NCI-H2171 (cell line): ENCODE results near the gene RNASEL.

Experiments used
- DNase-seq: peaks from one replicate; lab custom pipeline; 2025; lab: John Stamatoyannopoulos, UW

Gene RNASEL

DNA sequence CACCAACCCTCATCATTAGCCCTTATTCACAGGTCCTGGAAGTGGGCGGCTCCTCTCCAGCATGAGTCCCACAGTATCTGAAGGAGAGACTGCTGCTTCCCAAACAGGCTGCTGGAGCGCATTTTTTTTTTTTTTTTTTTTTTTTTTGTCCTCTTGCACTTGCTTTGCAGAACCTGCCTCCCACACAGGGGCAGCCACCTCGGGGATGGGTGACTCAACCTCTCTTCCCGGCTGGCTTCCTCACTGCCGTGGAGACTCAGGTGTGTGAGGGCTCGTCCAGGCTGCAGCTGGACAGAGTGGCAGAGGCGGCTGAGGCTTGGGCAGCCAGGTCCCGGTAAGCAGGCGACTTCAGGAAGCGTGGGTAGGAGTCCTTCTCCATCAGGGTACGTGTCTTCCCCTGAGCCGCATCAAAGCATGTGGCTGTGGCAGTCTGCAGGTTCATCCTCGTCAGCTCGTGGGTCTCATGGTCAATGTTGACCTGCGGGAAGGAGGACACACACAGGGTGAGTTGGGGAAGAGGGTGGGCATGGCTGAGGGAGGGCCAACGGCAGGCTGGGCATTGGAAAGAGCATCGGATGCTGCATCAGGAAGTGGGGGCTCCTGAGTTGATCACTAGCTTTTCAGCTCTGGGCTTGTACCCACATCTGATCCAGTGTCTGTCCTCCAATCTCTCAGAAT lies 11.1 kb upstream of the RNASEL start:
- DNase-seq: no peak

DNA sequence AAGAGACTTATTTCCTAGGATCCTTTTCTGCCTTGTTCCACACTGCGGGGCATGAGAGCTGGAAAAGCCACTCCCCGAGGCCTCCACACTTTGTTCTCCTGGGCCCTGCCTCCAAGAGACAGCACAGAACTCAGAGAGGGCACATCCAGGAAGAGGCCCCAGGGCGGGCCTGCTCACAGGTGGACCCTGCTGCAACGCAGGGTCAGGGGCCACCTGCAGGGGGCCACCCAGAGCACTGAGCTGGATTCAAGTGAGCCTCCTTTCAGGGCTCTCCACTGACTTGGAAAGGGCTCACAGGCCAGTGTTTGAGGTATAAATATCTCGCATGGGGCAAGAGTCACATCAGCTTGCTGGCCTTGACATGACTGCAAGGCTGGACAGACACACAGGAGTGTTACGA lies 10.3 kb upstream of the RNASEL start:
- DNase-seq: no peak

- DNase-seq: no peak
Observed at GRCh38 chr1:182598296-182598695, 9.2 kb upstream of the RNASEL start.

DNA sequence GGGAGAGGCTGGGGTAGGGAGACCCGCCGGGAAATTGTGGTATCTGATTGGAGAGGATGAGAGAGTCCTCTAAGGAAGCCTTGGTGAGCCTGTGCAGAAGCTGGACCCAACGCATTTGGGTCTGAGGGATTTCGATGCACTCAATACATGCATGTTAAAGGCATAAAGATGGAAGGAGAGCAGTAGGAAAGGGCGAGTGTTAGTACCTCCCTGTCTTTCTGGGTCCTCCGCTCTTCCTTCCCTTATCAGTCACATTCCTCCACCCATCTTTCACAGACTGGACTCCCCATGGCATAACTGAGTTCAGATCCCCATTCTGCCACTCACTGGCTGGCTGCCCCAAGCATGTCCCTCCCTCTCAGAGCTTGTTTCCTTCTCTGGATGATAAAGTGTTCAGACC lies 7.9 kb upstream of the RNASEL start:
- DNase-seq: no peak

DNA sequence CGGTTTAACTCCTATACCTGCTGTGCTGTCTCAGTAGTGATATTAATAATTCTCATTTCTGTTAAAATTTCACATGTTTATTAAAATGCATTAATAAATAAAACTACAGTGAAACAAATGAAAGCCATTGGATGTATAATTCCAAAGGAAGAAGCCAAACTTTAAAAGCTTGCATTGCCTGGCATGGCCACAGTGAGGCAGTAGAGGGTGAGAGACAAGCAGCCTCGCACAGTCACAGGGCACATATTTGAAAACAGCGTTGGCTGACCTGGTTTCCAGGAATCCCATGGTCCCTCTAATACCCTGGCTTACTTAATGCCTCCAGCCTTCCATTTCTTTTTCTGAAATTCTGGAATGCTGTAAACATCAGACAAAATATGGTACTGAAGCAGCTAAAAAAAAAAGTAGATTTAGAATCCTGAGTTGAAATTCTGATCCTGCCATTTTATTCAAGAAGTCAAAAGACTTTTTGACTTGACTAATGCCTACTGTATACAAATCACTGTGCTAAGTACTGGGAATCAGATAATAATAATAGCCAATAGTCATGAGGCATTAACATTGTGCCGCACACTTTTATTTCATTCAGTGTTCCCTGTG lies 6.7 kb upstream of the RNASEL start:
- DNase-seq: no peak

DNA sequence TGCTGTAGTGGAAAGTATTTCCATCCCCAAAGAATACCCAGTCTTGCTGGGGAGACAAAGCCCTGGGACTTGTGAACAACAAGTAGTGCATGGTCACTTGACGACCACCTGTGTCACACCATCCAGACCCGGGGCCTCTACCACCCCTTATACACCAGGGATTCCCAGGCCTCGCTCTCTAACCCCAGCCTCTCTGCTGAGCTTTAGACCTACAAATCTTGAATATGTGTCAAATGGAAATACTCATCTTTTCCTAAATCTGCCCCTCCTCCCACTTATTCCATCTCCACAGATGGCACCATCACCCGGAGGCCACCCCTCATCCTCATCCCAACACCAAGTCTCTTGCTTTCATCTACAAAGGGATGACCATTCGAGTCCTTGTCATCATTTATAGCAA lies 875 bp upstream of the RNASEL start:
- DNase-seq: no peak

DNA sequence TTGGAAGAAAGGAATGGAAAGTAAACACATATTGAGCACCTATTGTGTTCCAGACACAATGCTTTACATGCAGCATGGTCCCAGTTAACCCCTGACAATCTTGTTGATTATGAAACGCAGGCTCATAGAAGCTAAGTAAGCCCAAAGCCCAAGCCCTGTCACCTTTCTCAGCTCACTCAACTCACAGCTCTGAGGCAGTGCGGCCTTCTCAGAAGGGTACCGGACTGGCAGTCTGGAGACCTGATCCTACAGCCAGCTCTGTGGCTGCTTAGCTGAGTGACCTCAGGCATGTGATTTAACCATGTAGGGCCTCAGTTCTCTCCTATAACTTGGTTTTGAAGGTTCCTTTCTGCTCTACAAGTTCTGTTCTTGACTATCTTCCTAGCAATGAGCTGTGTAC lies 464 bp upstream of the RNASEL start:
- no peak for DNase-seq

DNA sequence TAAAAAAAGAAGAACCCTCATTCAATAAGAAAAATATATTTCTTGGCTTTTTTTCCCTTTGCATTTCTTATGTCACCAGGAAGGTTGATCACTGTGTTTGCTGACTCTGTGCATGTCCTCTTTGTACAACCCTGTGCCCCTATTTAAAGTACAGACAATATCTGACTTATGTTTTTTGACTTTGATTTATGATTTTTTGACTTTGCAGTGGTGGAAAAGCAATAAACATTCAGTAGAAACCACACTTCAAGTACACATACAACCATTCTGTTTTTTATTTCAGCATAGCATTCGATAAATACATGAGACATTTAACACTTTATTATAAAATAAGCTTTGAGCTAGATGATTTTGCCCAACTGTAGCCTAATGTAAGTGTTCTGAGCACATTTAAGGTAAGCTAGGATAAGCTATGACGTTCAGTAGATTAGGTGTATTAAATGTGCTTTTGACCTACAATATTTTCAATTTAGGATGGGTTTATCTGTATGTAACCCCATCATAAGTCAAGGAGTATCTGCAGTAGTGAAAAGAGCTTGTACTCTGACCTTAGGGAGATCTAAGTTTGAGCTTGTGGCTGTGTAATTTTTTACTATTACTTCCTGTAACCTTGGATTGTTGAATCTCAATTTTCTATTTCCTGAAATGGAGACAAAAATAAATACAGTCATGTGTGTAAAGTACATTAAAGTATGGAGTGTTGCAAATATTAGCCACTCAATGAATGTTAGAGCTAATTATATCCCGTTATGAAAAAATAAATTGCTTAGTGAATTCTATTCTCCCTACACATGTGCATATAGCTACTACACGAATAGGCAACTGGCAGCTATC lies 1.2 kb downstream of the RNASEL start:
- DNase-seq: no peak

DNA sequence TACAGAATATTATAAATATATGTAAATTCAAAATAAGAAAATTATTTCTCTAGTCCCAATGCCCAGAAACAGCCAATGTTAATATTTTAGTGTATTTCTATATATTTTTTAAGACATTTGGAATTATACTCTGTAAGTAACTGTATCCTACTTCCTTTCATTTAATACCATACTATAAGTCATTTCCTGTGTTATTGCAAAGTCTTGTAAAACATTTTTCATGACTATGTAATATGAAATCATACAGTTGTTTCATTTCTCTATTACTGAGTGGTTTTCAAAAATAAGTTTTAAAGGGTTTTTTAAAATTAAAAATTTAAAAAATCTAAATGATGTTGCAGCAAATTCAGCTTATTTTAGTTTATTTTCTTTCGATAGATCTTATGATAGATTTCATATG lies 2.0 kb downstream of the RNASEL start:
- no peak for DNase-seq

DNA sequence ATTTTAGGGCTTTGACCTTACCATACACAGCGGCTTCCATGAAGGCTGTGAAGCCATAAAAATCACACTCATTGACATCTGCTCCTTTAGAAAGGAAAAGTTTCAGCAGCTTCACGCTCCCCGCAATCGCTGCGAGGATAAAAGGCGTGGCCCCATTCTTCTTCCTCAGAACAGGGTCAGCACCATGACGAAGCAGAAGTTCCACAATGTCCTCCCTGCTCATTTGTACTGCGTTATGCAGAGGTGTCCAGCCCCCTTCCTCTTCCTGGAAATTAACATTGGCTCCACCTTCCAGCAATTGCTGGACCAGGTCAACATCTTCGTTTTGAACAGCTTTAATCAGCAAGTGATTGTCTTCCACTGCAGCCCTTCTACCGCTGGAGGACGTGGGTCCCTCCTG lies 2.7 kb downstream of the RNASEL start:
- DNase-seq: no peak

DNA sequence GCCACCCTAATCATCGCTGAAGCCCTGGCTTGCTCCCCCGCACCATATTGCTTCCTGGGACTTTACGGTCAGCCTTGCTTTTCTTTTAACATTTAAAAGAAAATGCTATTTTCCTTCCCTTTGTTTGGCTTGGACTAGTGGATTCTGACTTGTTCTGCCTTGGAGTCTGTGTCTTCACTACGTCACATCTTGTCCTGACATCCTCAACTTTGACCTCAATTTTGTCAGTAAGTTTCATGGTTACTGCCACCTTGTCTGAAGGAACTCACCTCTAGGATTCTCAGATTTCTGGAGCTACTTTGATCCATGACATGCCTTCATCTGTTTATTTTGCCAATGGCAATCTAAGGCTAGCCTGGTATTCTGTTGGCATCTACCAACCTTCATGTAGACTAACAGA lies 4.3 kb downstream of the RNASEL start:
- no peak for DNase-seq

GRCh38 chr1:182580736-182581135 lies 8.3 kb downstream of the RNASEL start:
- no peak for DNase-seq

- no peak for DNase-seq
Observed at GRCh38 chr1:182575540-182576149, 13.4 kb downstream of the RNASEL start.

- DNase-seq: no peak
Observed at GRCh38 chr1:182574156-182574555, 14.9 kb downstream of the RNASEL start.

GRCh38 chr1:182570611-182570970 lies 18.5 kb downstream of the RNASEL start:
- DNase-seq: no peak

- DNase-seq: no peak
Observed at GRCh38 chr1:182569939-182570610, 19.0 kb downstream of the RNASEL start.

- no peak for DNase-seq
Observed at GRCh38 chr1:182568647-182569284, 20.3 kb downstream of the RNASEL start.

DNA sequence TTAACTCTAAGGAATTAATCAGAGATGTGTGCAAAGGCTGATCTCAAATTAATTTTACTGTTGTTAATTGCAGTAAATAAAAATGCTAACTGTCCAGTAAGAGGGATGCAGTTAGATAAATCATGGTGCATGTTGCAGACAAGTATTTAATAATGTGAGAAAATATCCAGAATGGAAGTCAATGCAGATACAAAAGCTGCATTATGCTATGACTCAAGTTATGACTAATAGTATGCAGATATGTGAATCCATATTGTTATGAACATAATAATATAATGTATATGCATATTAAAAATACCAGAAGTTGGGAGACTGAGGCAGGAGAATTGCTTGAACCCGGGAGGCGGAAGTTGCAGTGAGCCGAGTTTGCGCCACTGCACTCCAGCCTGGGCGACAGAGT lies 21.4 kb downstream of the RNASEL start:
- DNase-seq: no peak

DNA sequence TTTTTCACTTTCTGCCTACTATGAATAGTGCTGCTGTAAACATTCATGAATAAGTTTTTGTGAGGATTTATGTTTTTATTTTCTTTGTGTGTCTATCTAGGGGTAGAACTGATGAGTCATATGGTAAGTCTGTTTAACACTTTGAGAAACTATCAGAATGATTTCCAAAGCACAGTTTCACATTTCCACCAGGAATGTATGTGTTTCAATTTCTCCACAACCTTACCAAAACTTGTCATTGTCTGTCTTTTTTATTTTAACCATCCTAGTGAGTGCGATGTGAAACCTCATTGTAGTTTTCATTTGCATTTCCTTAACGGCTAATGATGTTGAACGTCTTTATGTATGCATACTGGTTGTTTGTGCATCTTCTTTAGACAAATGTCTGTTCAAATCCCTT lies 23.5 kb downstream of the RNASEL start:
- DNase-seq: no peak

DNA sequence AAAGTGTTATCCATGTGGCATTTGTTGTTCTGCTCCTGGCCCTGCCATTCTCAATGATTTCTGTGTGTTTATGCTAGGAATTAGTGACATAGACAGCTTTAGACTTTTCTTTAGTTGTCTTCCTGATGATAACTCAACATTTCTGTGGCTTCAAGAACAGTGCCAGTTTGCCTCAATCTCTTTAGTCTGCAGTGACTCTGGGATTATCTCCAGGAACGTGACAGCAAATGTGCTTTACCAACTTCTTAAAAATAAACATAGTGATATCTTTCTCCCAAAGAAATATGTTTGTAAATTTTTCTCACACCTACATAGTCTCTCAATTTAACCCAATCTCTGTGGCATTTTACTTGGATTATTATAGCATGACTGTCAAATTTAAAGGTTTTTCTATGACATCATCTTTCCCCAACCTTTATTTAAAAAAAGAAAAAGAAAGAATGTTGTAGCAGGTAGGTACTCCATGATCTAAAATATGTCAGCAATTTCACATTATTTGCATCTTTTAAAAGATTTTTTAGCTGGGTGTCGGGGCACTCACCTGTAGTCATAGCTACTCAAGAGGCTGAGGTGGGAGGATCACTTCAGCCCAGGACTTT lies 24.6 kb downstream of the RNASEL start:
- no peak for DNase-seq

GRCh38 chr1:182563095-182563494 lies 26.0 kb downstream of the RNASEL start:
- DNase-seq: no peak
